Neural progenitor cell (in vitro differentiated cells): Measurements from ENCODE around the gene SUSD1. TPM values are rescaled to one million over a fixed set of nuclear protein-coding genes. Genes with fewer than 3 reads are reported as not detected.

ENCODE experiments used
- DNase-seq: peaks from one replicate; pipeline ENCODE4 v3.0.0-alpha.2; 2016; ENCODE audit warnings: low spot score
- H2AFZ ChIP-seq: fragments of 200-600 bp; sonication (generic); replicated peaks from 2 replicates; pipeline ENCODE4 v1.6.1; 2016; ENCODE audit warnings: antibody characterized with exemption
- H3F3A ChIP-seq: fragments of 200-600 bp; sonication (generic); 2 replicates; pipeline ENCODE4 v1.6.1; 2016; ENCODE audit warnings: antibody characterized with exemption, low read depth
- H3K27ac ChIP-seq: fragments of 200-600 bp; sonication (generic); 2 replicates; pipeline ENCODE4 v1.5.1; 2016; ENCODE audit warnings: mild to moderate bottlenecking
- H3K27me3 ChIP-seq: fragments of 200-600 bp; sonication (generic); 2 replicates; pipeline ENCODE4 v1.6.1; 2016; ENCODE audit warnings: mild to moderate bottlenecking, moderate library complexity
- H3K36me3 ChIP-seq: fragments of 200-600 bp; sonication (generic); 2 replicates; pipeline ENCODE4 v1.5.1; 2016
- H3K4me1 ChIP-seq: fragments of 200-600 bp; sonication (generic); 2 replicates; pipeline ENCODE4 v1.6.1; 2016; ENCODE audit warnings: mixed run types
- H3K4me2 ChIP-seq: fragments of 200-600 bp; sonication (generic); 2 replicates; pipeline ENCODE4 v1.6.1; 2016
- H3K4me3 ChIP-seq: fragments of 200-600 bp; sonication (generic); 2 replicates; pipeline ENCODE4 v1.5.1; 2016
- H3K79me2 ChIP-seq: fragments of 200-600 bp; sonication (generic); 2 replicates; pipeline ENCODE4 v1.6.1; 2016; ENCODE audit warnings: low read depth
- H3K9ac ChIP-seq: fragments of 200-600 bp; sonication (generic); 2 replicates; pipeline ENCODE4 v1.6.1; 2016
- H3K9me3 ChIP-seq: fragments of 200-600 bp; sonication (generic); 2 replicates; pipeline ENCODE4 v1.5.1; 2016; ENCODE audit warnings: low read depth
- H4K20me1 ChIP-seq: fragments of 200-600 bp; sonication (generic); 2 replicates; pipeline ENCODE4 v1.6.1; 2016; ENCODE audit warnings: low read depth
- H3K27ac Mint-ChIP-seq: 3 replicates; pipeline ENCODE4 v1.8.0; 2021; ENCODE audit warnings: mixed read lengths
- H3K27me3 Mint-ChIP-seq: 2 replicates; pipeline ENCODE4 v1.8.0; 2022; ENCODE audit warnings: low read depth, mild to moderate bottlenecking, inconsistent platforms, moderate library complexity, mixed read lengths; ENCODE audit not compliant: insufficient read depth
- H3K36me3 Mint-ChIP-seq: 3 replicates; pipeline ENCODE4 v1.8.0; 2021; ENCODE audit warnings: mixed read lengths
- H3K4me1 Mint-ChIP-seq: 3 replicates; pipeline ENCODE4 v1.8.0; 2021; ENCODE audit warnings: mixed read lengths
- H3K4me3 Mint-ChIP-seq: 3 replicates; pipeline ENCODE4 v1.8.0; 2021; ENCODE audit warnings: mild to moderate bottlenecking, moderate library complexity, mixed read lengths
- H3K9me3 Mint-ChIP-seq: 3 replicates; pipeline ENCODE4 v1.8.0; 2020; ENCODE audit warnings: mixed read lengths
- CTCF ChIP-seq: fragments of 200-600 bp; sonication (generic); IDR thresholded peaks from 2 replicates; pipeline ENCODE4 v1.5.1; 2017; ENCODE audit warnings: antibody characterized with exemption, mild to moderate bottlenecking
- EZH2 ChIP-seq: fragments of 200-600 bp; sonication (generic); IDR thresholded peaks from 2 replicates; pipeline ENCODE4 v1.6.1; 2017; ENCODE audit warnings: antibody characterized with exemption, mild to moderate bottlenecking, moderate library complexity
- EZH2phosphoT487 ChIP-seq: fragments of 200-600 bp; sonication (generic); IDR thresholded peaks from 2 replicates; pipeline ENCODE4 v1.6.1; 2017; ENCODE audit warnings: antibody characterized with exemption
- total RNA-seq: library from RNA; depleted of rRNA; stranded (reverse); fragments of >200 nt; gene quantifications from 2 replicates; pipeline ENCODE4 v1.2.3, GENCODE V29; 2015; ENCODE audit warnings: low replicate concordance

The SUSD1 gene
- total RNA-seq, 1 donor from 2014 or later, result 12.0 TPM

GRCh38 chr9:112115109-112115508 is 60.0 kb downstream of the SUSD1 start:
- no peaks in the 10 kb centered on the region for H3K9me3 Mint-ChIP-seq
- H3K27ac Mint-ChIP-seq, result peak overlapping the region; percentile 48
- Histone ChIP-seq H3K4me1 (peaks cover 17% of the 10 kb centered on the region), H3K9ac (no peak overlapping the region), H4K20me1 (no peaks in the 10 kb centered on the region), H2AFZ (no peak overlapping the region), H3K9me3 (no peaks in the 10 kb centered on the region), H3K79me2 (no peaks in the 10 kb centered on the region), H3K4me3 (no peak overlapping the region), H3K4me2 (no peak overlapping the region), H3K27ac (no peak overlapping the region), H3K27me3 (no peaks in the 10 kb centered on the region), H3F3A (peaks cover 8% of the 10 kb centered on the region), H3K36me3 (no peaks in the 10 kb centered on the region)
- H3K4me3 Mint-ChIP-seq, result no peak overlapping the region
- peaks cover 2% of the 10 kb centered on the region for H3K36me3 Mint-ChIP-seq
- no peak for DNase-seq
- peaks cover 2% of the 10 kb centered on the region for H3K27me3 Mint-ChIP-seq
- TF ChIP-seq EZH2phosphoT487, result no peak
- no peak for TF ChIP-seq EZH2
- peaks cover 12% of the 10 kb centered on the region for H3K4me1 Mint-ChIP-seq

- DNase-seq, result peak; percentile 53
- no peaks in the 10 kb centered on the region for H3K36me3 ChIP-seq
- Mint-ChIP-seq H3K36me3 (peaks cover 2% of the 10 kb centered on the region), H3K4me3 (no peak overlapping the region), H3K27ac (no peak overlapping the region), H3K27me3 (peaks cover 2% of the 10 kb centered on the region), H3K4me1 (peaks cover 4% of the 10 kb centered on the region), H3K9me3 (no peaks in the 10 kb centered on the region)
- no peak overlapping the region for H3K4me2 ChIP-seq
- H3K79me2 ChIP-seq, result no peaks in the 10 kb centered on the region
- H4K20me1 ChIP-seq, result no peaks in the 10 kb centered on the region
- H3K27me3 ChIP-seq, result no peaks in the 10 kb centered on the region
- H3F3A ChIP-seq, result no peaks in the 10 kb centered on the region
- TF ChIP-seq CTCF, result peak; percentile 54
- TF ChIP-seq EZH2phosphoT487, result no peak
- H3K9ac ChIP-seq, result no peak overlapping the region
- no peak overlapping the region for H3K4me3 ChIP-seq
- H3K9me3 ChIP-seq, result no peaks in the 10 kb centered on the region
- no peak overlapping the region for H3K27ac ChIP-seq
- H2AFZ ChIP-seq, result no peak overlapping the region
- peaks cover 4% of the 10 kb centered on the region for H3K4me1 ChIP-seq
These were observed 62.0 kb downstream of the SUSD1 start for GRCh38 chr9:112112941-112113681.

DNA sequence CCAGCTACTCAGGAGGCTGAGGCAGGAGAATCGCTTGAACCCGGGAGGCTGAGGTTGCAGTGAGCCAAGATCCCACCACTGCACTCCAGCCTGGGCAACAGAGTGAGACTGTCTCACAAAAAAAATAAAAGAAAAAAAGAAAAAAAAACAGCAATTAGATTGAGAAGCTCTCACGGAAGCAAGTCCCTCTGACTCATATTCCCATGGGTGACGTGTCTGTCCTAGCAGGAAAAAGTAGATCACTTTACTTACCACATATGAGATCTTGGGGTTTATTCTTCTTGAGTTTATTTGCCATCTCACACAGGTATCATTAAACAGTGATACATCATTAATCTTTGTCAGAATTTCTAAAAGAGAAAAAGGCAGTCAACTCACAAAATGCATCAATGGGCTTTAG is 62.6 kb downstream of the SUSD1 start:
- H3K9me3 ChIP-seq, result no peaks in the 10 kb centered on the region
- H2AFZ ChIP-seq, result no peak overlapping the region
- TF ChIP-seq EZH2, result no peak
- TF ChIP-seq CTCF, result no peak
- no peak for TF ChIP-seq EZH2phosphoT487
- peaks cover 2% of the 10 kb centered on the region for H3K27me3 Mint-ChIP-seq
- H3F3A ChIP-seq, result no peaks in the 10 kb centered on the region
- H3K27ac Mint-ChIP-seq, result no peak overlapping the region
- no peak overlapping the region for H3K4me3 Mint-ChIP-seq
- H3K4me1 ChIP-seq, result peaks cover 4% of the 10 kb centered on the region
- H3K4me3 ChIP-seq, result no peak overlapping the region
- H3K4me1 Mint-ChIP-seq, result peaks cover 4% of the 10 kb centered on the region
- no peaks in the 10 kb centered on the region for H3K27me3 ChIP-seq
- DNase-seq, result no peak
- no peaks in the 10 kb centered on the region for H3K36me3 ChIP-seq
- H3K27ac ChIP-seq, result no peak overlapping the region
- peaks cover 2% of the 10 kb centered on the region for H3K36me3 Mint-ChIP-seq
- H4K20me1 ChIP-seq, result no peaks in the 10 kb centered on the region
- no peak overlapping the region for H3K9ac ChIP-seq
- H3K4me2 ChIP-seq, result no peak overlapping the region
- no peaks in the 10 kb centered on the region for H3K9me3 Mint-ChIP-seq
- H3K79me2 ChIP-seq, result no peaks in the 10 kb centered on the region

GRCh38 chr9:112111461-112111860 is 63.6 kb downstream of the SUSD1 start:
- no peaks in the 10 kb centered on the region for H3K36me3 ChIP-seq
- H3K9me3 ChIP-seq, result no peaks in the 10 kb centered on the region
- H2AFZ ChIP-seq, result no peak overlapping the region
- H3K4me2 ChIP-seq, result no peak overlapping the region
- H3K4me1 Mint-ChIP-seq, result peaks cover 4% of the 10 kb centered on the region
- H3K9me3 Mint-ChIP-seq, result no peaks in the 10 kb centered on the region
- no peak overlapping the region for H3K27ac Mint-ChIP-seq
- H3K27me3 Mint-ChIP-seq, result peaks cover 2% of the 10 kb centered on the region
- no peaks in the 10 kb centered on the region for H4K20me1 ChIP-seq
- no peak overlapping the region for H3K27ac ChIP-seq
- no peak overlapping the region for H3K4me3 Mint-ChIP-seq
- peaks cover 4% of the 10 kb centered on the region for H3K4me1 ChIP-seq
- no peaks in the 10 kb centered on the region for H3K79me2 ChIP-seq
- H3K27me3 ChIP-seq, result no peaks in the 10 kb centered on the region
- no peak overlapping the region for H3K4me3 ChIP-seq
- DNase-seq, result no peak
- H3F3A ChIP-seq, result no peaks in the 10 kb centered on the region
- H3K9ac ChIP-seq, result no peak overlapping the region
- TF ChIP-seq CTCF (no peak), EZH2phosphoT487 (no peak), EZH2 (no peak)
- peaks cover 2% of the 10 kb centered on the region for H3K36me3 Mint-ChIP-seq
